ENCODE data around the gene PBRM1. TPM values are rescaled to one million over a fixed set of nuclear protein-coding genes. Genes with fewer than 3 reads are reported as not detected.

PBRM1 gene
- 21.1 and 43.1 TPM in 2 replicates for total RNA-seq

GRCh38 chr3:52685709-52686691 lies at the start of gene PBRM1, which contains the start of gene GNL3:
TSS of gene PBRM1 (minus strand) at chr3:52685913.
TSS of gene GNL3 (plus strand) at chr3:52686032. CDS start at chr3:52686093, 61 bp downstream.

GRCh38 chr3:52705688-52706686 lies 20.3 kb upstream of the PBRM1 start, which contains the start of the genes GLT8D1 and SPCS1:
TSS of gene GLT8D1 (minus strand) at chr3:52705791. CDS start at chr3:52700460, 5,331 bp downstream.
TSS of gene SPCS1 (plus strand) at chr3:52706106. CDS start at chr3:52706247, 141 bp downstream.

GRCh38 chr3:52536369-52537164 lies 149.1 kb downstream of the PBRM1 start, which contains the start of gene UQCC5:
TSS of gene UQCC5 (plus strand) at chr3:52536605. CDS start at chr3:52536756, 151 bp downstream.

GRCh38 chr3:52533623-52534280 lies 152.0 kb downstream of the PBRM1 start, which contains the start of gene NT5DC2:
TSS of gene NT5DC2 (minus strand) at chr3:52533857. CDS start at chr3:52533737, 120 bp downstream.

Other genes with a start within 250 kb of the PBRM1 start
- under 0.01 and 0.49 TPM in 2 replicates for gene SEMA3G, start 240.8 kb downstream of the PBRM1 start, total RNA-seq
- not detected in 2 replicates for gene TNNC1, start 231.9 kb downstream of the PBRM1 start, total RNA-seq
- 29.8 and 30.5 TPM in 2 replicates for gene NISCH, start 230.3 kb downstream of the PBRM1 start, total RNA-seq
- gene STAB1, start 190.6 kb downstream of the PBRM1 start, total RNA-seq, result 2.0 and 7.1 TPM in 2 replicates
- 94.4 and 113 TPM in 2 replicates for gene NT5DC2, start 152.1 kb downstream of the PBRM1 start, total RNA-seq
- gene UQCC5, start 149.3 kb downstream of the PBRM1 start, total RNA-seq, result 0.18 and 0.65 TPM in 2 replicates
- 76.4 and 77.9 TPM in 2 replicates for gene GNL3, start 119 bp upstream of the PBRM1 start, total RNA-seq
- gene GLT8D1, start 19.9 kb upstream of the PBRM1 start, total RNA-seq, result 95.6 and 102 TPM in 2 replicates
- gene SPCS1, start 20.2 kb upstream of the PBRM1 start, total RNA-seq, result 151 and 153 TPM in 2 replicates
- gene NEK4, start 85.0 kb upstream of the PBRM1 start, total RNA-seq, result 9.7 and 12.2 TPM in 2 replicates
- gene ITIH1, start 91.7 kb upstream of the PBRM1 start, total RNA-seq, result not detected in 2 replicates
- gene ITIH3, start 108.9 kb upstream of the PBRM1 start, total RNA-seq, result 0.65 and 4.9 TPM in 2 replicates
- gene ITIH4, start 144.8 kb upstream of the PBRM1 start, total RNA-seq, result 0.49 and 4.5 TPM in 2 replicates
- gene MUSTN1, start 149.1 kb upstream of the PBRM1 start, total RNA-seq, result not detected in 2 replicates
- gene STIMATE, start 211.6 kb upstream of the PBRM1 start, total RNA-seq, result 11.6 and 12.0 TPM in 2 replicates

Measured in cardiac atrium fibroblast (primary cell).